IPS-NIHi11 (cell line): ENCODE results near the gene CATSPER1.
A peak's percentile ranks its signal among the peaks of the same experiment; 100 is the strongest.

Source experiments
- DNase-seq: peaks from one replicate; pipeline ENCODE4 v3.0.0; 2012; ENCODE audit warnings: mixed read lengths, low spot score

The CATSPER1 gene

GRCh38 chr11:66002648-66003225 is 23.5 kb downstream of the CATSPER1 start:
- no peak for DNase-seq

- DNase-seq = peak; percentile 91
These were observed 24.2 kb downstream of the CATSPER1 start, which contains the start of the genes BANF1 and EIF1AD for GRCh38 chr11:66001942-66002647. BANF1 (plus strand) TSS chr11:66002503; CDS start chr11:66003251, 748 bp downstream. EIF1AD (minus strand) TSS chr11:66002157; CDS start chr11:66000389, 1,768 bp downstream.

GRCh38 chr11:65997286-65997685 is 29.0 kb downstream of the CATSPER1 start:
- no peak for DNase-seq

GRCh38 chr11:65992056-65992455 is 34.2 kb downstream of the CATSPER1 start:
- no peak for DNase-seq

GRCh38 chr11:65988791-65989592 is 37.3 kb downstream of the CATSPER1 start:
- DNase-seq = peak; percentile 93

- DNase-seq = no peak
These were observed 38.9 kb downstream of the CATSPER1 start for GRCh38 chr11:65987336-65987735.

- DNase-seq = no peak
These were observed 42.7 kb downstream of the CATSPER1 start for GRCh38 chr11:65983589-65983987.

GRCh38 chr11:65982824-65983588 is 43.3 kb downstream of the CATSPER1 start:
- no peak for DNase-seq

- DNase-seq = no peak
These were observed 44.1 kb downstream of the CATSPER1 start for GRCh38 chr11:65981972-65982823.

- DNase-seq = no peak
These were observed 45.1 kb downstream of the CATSPER1 start for GRCh38 chr11:65981101-65981740.

GRCh38 chr11:65979261-65979759 is 47.0 kb downstream of the CATSPER1 start:
- no peak for DNase-seq

GRCh38 chr11:65978391-65979238 is 47.7 kb downstream of the CATSPER1 start:
- DNase-seq = no peak

GRCh38 chr11:65977621-65978390 is 48.5 kb downstream of the CATSPER1 start:
- no peak for DNase-seq

- DNase-seq = no peak
These were observed 49.8 kb downstream of the CATSPER1 start for GRCh38 chr11:65976216-65977176.

- no peak for DNase-seq
These were observed 50.5 kb downstream of the CATSPER1 start for GRCh38 chr11:65975771-65976170.

- DNase-seq = no peak
These were observed 52.7 kb downstream of the CATSPER1 start for GRCh38 chr11:65973439-65974110.

- no peak for DNase-seq
These were observed 54.2 kb downstream of the CATSPER1 start for GRCh38 chr11:65972116-65972515.
